Fibroblast of pulmonary artery (primary cell): ENCODE measurements around the gene ADAMTS18.

Experiments used
- DNase-seq: peaks from one replicate; pipeline ENCODE4 v3.0.0-alpha.2; 2010; ENCODE audit warnings: low read depth
- H3K4me3 ChIP-seq: replicated peaks from 2 replicates; pipeline ENCODE4 v1.5.1; 2011; ENCODE audit warnings: low read depth, mild to moderate bottlenecking, control low read depth, low read length, moderate library complexity
- CTCF ChIP-seq: IDR thresholded peaks from 2 replicates; pipeline ENCODE4 v1.5.1; 2011; ENCODE audit warnings: mild to moderate bottlenecking, control low read depth, low read length, inconsistent platforms; ENCODE audit errors: missing control alignments

ADAMTS18 gene, protein sequence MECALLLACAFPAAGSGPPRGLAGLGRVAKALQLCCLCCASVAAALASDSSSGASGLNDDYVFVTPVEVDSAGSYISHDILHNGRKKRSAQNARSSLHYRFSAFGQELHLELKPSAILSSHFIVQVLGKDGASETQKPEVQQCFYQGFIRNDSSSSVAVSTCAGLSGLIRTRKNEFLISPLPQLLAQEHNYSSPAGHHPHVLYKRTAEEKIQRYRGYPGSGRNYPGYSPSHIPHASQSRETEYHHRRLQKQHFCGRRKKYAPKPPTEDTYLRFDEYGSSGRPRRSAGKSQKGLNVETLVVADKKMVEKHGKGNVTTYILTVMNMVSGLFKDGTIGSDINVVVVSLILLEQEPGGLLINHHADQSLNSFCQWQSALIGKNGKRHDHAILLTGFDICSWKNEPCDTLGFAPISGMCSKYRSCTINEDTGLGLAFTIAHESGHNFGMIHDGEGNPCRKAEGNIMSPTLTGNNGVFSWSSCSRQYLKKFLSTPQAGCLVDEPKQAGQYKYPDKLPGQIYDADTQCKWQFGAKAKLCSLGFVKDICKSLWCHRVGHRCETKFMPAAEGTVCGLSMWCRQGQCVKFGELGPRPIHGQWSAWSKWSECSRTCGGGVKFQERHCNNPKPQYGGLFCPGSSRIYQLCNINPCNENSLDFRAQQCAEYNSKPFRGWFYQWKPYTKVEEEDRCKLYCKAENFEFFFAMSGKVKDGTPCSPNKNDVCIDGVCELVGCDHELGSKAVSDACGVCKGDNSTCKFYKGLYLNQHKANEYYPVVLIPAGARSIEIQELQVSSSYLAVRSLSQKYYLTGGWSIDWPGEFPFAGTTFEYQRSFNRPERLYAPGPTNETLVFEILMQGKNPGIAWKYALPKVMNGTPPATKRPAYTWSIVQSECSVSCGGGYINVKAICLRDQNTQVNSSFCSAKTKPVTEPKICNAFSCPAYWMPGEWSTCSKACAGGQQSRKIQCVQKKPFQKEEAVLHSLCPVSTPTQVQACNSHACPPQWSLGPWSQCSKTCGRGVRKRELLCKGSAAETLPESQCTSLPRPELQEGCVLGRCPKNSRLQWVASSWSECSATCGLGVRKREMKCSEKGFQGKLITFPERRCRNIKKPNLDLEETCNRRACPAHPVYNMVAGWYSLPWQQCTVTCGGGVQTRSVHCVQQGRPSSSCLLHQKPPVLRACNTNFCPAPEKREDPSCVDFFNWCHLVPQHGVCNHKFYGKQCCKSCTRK (N-terminal part only)

GRCh38 chr16:77434530-77435271 is at the start of gene ADAMTS18:
Gene ADAMTS18 (minus strand): TSS chr16:77435034. CDS start chr16:77434695, 339 bp downstream.
- DNase-seq: no peak
- H3K4me3 ChIP-seq: no peak within 1 kb of the TSS
- TF ChIP-seq CTCF: no peak

DNA sequence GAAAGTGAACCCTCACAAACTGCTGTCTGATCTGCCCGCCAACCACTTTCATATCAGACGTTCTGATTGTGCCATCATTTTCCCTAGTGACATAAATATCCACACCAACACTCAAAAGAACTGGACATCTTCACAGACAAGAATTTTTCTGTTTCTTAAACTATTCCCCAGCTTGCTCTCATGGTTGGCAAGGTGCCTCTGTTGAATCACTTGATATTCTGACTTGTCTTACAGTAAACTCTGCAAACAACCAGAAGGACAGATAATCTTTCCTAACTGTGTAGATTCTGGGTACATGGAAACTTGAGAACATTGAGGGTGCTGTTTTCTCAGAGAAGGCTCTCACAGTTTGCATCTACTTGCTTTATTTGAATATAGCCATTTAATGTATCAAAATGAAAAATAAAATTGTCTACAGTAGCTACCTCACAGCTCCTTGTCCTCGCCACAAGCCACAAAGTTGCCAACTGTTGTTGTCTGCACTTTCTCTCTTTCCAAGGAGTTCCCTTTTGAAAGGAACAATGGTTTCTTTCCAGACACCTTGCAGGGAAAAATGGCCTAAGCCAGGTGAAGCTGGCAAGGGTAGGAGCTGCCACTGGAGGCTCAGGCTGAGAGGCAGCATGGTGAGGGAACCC is 46.0 kb upstream of the ADAMTS18 start:
- no peak for TF ChIP-seq CTCF

GRCh38 chr16:77472262-77472661 is 37.4 kb upstream of the ADAMTS18 start:
- no peak for TF ChIP-seq CTCF
- no peak for DNase-seq
- no peak overlapping the region for H3K4me3 ChIP-seq

More for the DNA sequence above, 46.0 kb upstream of the ADAMTS18 start:
- no peak overlapping the region for H3K4me3 ChIP-seq
- DNase-seq: no peak

DNA sequence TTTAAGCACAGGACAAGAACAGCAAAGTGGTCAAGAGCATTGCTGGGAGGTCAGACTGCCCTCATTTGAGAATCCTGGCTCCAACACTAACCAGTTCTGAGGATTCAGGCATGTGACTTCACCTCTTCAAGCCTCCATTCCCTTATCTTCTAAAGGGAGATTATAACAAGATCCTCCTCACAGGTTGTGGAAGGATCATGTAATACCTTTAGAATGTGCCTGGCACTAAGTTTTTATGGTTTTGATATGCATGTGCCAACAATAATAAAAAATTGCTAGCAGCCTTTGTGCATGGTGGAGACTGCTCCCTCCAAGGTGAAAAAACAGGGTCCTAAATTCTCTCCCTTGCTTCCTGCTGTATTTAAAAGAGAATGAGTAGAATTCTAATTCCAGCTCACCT is 36.0 kb upstream of the ADAMTS18 start:
- DNase-seq: no peak
- H3K4me3 ChIP-seq: no peak overlapping the region
- no peak for TF ChIP-seq CTCF

DNA sequence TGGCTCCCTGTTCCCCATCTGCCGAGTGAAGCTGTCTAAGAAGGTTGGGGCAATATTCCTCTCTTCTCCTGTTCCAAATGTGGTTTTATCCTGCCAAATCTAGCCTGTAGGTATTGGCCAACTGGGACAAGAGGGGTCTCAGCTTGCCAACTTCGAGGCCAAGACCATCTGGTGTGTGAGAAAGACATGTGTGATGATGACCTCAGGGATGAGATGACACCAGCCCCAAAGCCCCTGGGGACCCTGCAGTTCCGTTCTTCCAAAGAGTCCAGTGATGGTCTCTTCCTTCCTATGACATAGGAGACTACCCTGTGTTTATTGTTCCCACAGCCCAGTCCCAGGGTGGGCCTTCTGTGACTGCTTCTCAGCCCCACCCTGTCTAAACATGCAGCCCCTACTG is 34.8 kb upstream of the ADAMTS18 start:
- TF ChIP-seq CTCF: no peak
- no peak for DNase-seq
- no peak overlapping the region for H3K4me3 ChIP-seq

DNA sequence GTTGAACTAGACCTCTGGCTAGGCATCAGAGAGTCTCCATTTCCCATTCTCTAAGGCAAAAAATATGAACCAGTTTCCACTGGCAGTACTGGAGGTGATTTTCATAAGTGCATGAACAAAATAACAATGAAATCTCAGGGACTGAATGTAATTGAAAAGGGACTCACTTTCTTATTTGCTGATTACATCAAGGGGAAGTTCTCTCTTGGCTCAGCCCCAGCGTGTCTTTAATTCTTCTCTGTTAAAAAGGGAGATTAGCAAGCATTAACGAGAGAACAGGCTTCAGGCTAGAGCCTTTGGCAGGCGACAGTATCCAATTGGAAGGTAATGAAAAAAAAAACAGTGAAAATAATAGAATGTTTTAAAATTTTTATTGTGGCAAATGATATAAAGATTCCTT is 34.0 kb upstream of the ADAMTS18 start:
- TF ChIP-seq CTCF: no peak
- H3K4me3 ChIP-seq: no peak overlapping the region
- no peak for DNase-seq
